OCI-LY1 (cell line): ENCODE results near the gene CCDC86.

Experiments used
- EZH2 ChIP-seq: fragments of 200-600 bp; sonication (generic), shearing (Covaris generic); IDR thresholded peaks from 2 replicates; pipeline ENCODE4 v1.8.0; 2017; ENCODE audit warnings: borderline replicate concordance, mixed run types, mild to moderate bottlenecking, antibody characterized with exemption, low read length, moderate library complexity, mixed read lengths
- TF ChIP-seq, protein P1 (sequence below): fragments of 200-600 bp; sonication (generic), shearing (Covaris generic); IDR thresholded peaks from 2 replicates; pipeline ENCODE4 v1.5.1; 2017; ENCODE audit warnings: mild to moderate bottlenecking, antibody characterized with exemption, low read length, moderate library complexity, mixed read lengths

DNA sequence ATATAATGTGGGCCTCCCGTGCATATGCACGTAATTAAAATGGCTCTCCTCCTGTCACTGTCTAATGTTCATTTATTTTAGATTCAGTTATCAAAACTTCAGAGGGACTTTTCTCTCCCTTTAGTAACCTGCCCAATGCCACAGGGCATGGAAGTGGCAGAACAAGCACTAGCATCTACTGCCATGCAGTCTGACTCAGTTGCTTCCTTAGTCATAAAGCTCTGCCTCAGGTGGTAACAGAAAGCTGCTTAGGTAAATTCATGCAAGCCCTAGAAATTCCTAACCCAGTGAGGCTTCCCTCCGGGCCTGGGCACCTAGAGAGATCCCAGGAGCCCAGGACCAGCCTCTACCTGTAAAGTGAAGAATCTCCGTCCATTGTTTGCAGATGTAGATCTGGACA is 55.6 kb downstream of the CCDC86 start:
- TF ChIP-seq, protein P1, sequence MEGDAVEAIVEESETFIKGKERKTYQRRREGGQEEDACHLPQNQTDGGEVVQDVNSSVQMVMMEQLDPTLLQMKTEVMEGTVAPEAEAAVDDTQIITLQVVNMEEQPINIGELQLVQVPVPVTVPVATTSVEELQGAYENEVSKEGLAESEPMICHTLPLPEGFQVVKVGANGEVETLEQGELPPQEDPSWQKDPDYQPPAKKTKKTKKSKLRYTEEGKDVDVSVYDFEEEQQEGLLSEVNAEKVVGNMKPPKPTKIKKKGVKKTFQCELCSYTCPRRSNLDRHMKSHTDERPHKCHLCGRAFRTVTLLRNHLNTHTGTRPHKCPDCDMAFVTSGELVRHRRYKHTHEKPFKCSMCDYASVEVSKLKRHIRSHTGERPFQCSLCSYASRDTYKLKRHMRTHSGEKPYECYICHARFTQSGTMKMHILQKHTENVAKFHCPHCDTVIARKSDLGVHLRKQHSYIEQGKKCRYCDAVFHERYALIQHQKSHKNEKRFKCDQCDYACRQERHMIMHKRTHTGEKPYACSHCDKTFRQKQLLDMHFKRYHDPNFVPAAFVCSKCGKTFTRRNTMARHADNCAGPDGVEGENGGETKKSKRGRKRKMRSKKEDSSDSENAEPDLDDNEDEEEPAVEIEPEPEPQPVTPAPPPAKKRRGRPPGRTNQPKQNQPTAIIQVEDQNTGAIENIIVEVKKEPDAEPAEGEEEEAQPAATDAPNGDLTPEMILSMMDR = no peak
- no peak for TF ChIP-seq EZH2
